Psoas muscle (tissue), 8 donors: ENCODE measurements around the gene JMY. TPM values are rescaled to one million over a fixed set of nuclear protein-coding genes. Genes with fewer than 3 reads are reported as not detected.

Experiments used
- ATAC-seq, 4 donors: fragments of 200-7000 bp; cut with Tn5 transposase; one replicate each; pipeline ENCODE4 v1.9.1; 2020; ENCODE audit warnings: moderate library complexity in 3 of 4, mild to moderate bottlenecking in 2 of 4
- DNase-seq, 2 donors: peaks; one replicate each; pipeline ENCODE4 v3.0.0-alpha.2; 2020
- H3K27ac ChIP-seq: fragments of 200-600 bp; one replicate; pipeline ENCODE4 v1.8.0; 2022
- H3K27me3 ChIP-seq, 3 donors: fragments of 200-600 bp in 1 of 3; one replicate each; pipeline versions ENCODE4 v1.6.1 to v1.8.0; 2013 to 2022; ENCODE audit warnings: low read length in 2 of 3, mild to moderate bottlenecking in 2 of 3, moderate library complexity in 1 of 3; ENCODE audit not compliant: insufficient read depth in 3 of 3
- H3K36me3 ChIP-seq, 2 donors: fragments of 200-600 bp in 1 of 2; one replicate each; pipeline versions ENCODE4 v1.6.1 to v1.8.0; 2013 to 2022; ENCODE audit warnings: low read depth in 1 of 2, mild to moderate bottlenecking in 1 of 2, moderate library complexity in 1 of 2; ENCODE audit not compliant: insufficient read depth in 1 of 2
- H3K4me1 ChIP-seq: fragments of 200-600 bp; one replicate; pipeline ENCODE4 v1.8.0; 2022
- H3K4me3 ChIP-seq: fragments of 200-600 bp; one replicate; pipeline ENCODE4 v1.8.0; 2022; ENCODE audit warnings: mild to moderate bottlenecking
- H3K9me3 ChIP-seq: fragments of 200-600 bp; one replicate; pipeline ENCODE4 v1.8.0; 2022
- WGBS, 3 donors: extraction: QIAGEN DNeasy Blood & Tissue Kit; methylation state at CpG; one replicate each; pipeline versions ENCODE4 v1.1.6 to v1.1.7; 2013; 5-methylcytosine and 5-hydroxymethylcytosine counted together
- intact Hi-C, 2 donors: fragments of 100-400 bp; cut with DNase I; formaldehyde crosslinking; loops; one replicate each; pipeline versions ENCODE4 v1.11.0 to v1.14.2; 2022
- polyA plus RNA-seq, 3 donors: library from polyadenylated mRNA; stranded (reverse); fragments of 200-250 nt; gene quantifications; one replicate each; pipeline ENCODE4 v1.2.3, GENCODE V29; 2013
- total RNA-seq, 4 donors: library from RNA; stranded (reverse); fragmentation: NEBNext Ultra II Directional in 2 of 4; extraction: Animal tissue kit (Norgen Biotek cat#: 25700) in 2 of 4; gene quantifications; one replicate each; pipeline versions ENCODE4 v1.2.1 to v1.2.4, GENCODE V29; 2021 to 2023
- TF ChIP-seq, protein P1 (sequence below): fragments of 200-600 bp; IDR thresholded peaks from one replicate; pipeline ENCODE4 v1.8.0; 2022; ENCODE audit warnings: antibody characterized with exemption
- donor health status: healthy with polysubstance abuse.
- donor health status: DM: no; HTN: no; CAD: no; lungs with moderate emphysema.
- donor health status: Bipolar disorder and iron deficiency.
- donor health status: healthy.
- donor health status: DM: yes; HTN: yes; CAD: no.
- donor health status: DM: no; HTN: no; CAD: no.
- donor health status: DM: no; HTN: no; CAD: no.
- donor health status: DM: yes; HTN: yes; CAD: no.

The JMY gene
- total and polyA plus RNA-seq, 7 donors, result 1.3 to 17.0 (median 11.7) TPM

DNA sequence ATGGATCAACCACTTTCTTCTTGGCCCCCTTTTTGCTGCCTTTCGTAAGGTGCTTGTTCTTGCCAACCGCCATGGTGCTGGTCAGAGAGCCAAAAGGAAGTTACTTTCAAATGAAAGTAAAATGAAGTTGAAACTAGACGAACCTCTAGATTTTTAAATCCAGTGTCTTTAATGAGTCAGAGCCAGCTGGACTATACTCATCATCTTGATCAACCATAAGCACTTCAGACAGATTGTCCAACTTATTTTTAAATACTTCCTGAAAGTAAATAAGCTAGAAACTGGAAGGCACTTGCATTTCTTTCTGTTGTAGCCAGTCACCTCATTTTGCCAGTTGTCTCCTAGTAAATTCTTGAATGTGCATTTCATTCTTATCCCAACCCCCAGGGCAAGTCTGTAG lies 48.9 kb downstream of the JMY start:
- intact Hi-C loops, result no loop called here
- 82 to 90% (median 89%) methylated on average over 3 of the region's 3 CpGs for WGBS, 3 donors

DNA sequence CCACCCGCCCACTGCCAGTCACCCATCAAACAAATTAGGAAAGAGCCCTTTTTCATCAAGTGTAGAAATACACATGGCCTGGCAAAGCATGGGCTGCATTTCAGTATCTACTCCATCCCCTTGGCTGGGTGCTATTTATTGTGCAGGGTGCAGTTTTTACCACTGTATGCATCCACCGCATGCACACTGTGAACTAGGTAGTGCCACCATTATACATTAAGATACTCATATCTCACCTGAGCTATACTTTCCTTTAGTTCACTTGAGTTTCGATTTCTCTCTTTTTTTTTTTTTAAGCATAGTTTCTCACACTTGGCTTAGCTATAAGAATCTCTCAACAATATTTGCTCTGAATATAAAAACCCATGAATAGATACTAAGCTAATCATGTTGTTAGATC lies 49.4 kb downstream of the JMY start:
- no peaks in the 10 kb centered on the region for H3K9me3 ChIP-seq
- DNase-seq (no peak), ATAC-seq (no peak)
- 95 to 100% (median 98%) methylated on average over 3 of the region's 3 CpGs for WGBS, 3 donors
- no peak overlapping the region for H3K4me3 ChIP-seq
- H3K27ac ChIP-seq, result no peak overlapping the region
- no peaks in the 10 kb centered on the region for H3K4me1 ChIP-seq
- no peaks in the 10 kb centered on the region for H3K27me3 ChIP-seq
- H3K36me3 ChIP-seq, result peaks cover 0 to 18% of the 10 kb centered on the region in 2 donors
- TF ChIP-seq, protein P1, sequence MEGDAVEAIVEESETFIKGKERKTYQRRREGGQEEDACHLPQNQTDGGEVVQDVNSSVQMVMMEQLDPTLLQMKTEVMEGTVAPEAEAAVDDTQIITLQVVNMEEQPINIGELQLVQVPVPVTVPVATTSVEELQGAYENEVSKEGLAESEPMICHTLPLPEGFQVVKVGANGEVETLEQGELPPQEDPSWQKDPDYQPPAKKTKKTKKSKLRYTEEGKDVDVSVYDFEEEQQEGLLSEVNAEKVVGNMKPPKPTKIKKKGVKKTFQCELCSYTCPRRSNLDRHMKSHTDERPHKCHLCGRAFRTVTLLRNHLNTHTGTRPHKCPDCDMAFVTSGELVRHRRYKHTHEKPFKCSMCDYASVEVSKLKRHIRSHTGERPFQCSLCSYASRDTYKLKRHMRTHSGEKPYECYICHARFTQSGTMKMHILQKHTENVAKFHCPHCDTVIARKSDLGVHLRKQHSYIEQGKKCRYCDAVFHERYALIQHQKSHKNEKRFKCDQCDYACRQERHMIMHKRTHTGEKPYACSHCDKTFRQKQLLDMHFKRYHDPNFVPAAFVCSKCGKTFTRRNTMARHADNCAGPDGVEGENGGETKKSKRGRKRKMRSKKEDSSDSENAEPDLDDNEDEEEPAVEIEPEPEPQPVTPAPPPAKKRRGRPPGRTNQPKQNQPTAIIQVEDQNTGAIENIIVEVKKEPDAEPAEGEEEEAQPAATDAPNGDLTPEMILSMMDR, result no peak
- intact Hi-C loops, result no loop called here

More for the DNA sequence above, 48.9 kb downstream of the JMY start:
- Histone ChIP-seq H3K4me3 (no peak overlapping the region), H3K4me1 (no peaks in the 10 kb centered on the region), H3K27ac (no peak overlapping the region), H3K27me3 (no peaks in the 10 kb centered on the region), H3K9me3 (no peaks in the 10 kb centered on the region), H3K36me3 (peaks cover 0 to 18% of the 10 kb centered on the region in 2 donors)
- DNase-seq, result no peak
- ATAC-seq, result no peak
- TF ChIP-seq, protein P1, result no peak

DNA sequence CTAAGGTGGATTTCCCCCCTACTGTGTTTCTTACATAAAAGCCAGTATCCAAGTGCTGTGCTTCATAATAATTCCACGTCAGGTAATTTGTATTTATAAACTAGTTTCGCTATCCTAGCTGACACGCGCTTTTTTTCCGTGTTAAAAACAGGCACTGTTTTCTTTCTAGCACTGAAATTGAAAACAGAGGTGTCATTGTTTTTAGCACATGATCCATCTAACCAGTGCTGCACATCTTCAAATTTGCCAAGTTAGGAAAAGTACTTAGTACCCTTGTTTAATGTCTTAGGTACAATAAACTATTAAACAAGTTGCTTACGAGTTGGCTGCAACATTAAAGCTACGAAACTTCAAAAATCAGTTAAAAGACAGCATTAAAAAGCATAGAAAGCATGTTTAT lies 49.9 kb downstream of the JMY start:
- Histone ChIP-seq H3K9me3 (no peaks in the 10 kb centered on the region), H3K27ac (no peak overlapping the region), H3K4me3 (no peak overlapping the region), H3K36me3 (peaks cover 0 to 23% of the 10 kb centered on the region in 2 donors), H3K4me1 (no peaks in the 10 kb centered on the region), H3K27me3 (no peaks in the 10 kb centered on the region)
- WGBS, 3 donors, result 91 to 95% (median 92%) methylated on average over 7 of the region's 7 CpGs
- TF ChIP-seq, protein P1, result no peak
- ATAC-seq (no peak), DNase-seq (no peak)
- intact Hi-C loops, result no loop called here

DNA sequence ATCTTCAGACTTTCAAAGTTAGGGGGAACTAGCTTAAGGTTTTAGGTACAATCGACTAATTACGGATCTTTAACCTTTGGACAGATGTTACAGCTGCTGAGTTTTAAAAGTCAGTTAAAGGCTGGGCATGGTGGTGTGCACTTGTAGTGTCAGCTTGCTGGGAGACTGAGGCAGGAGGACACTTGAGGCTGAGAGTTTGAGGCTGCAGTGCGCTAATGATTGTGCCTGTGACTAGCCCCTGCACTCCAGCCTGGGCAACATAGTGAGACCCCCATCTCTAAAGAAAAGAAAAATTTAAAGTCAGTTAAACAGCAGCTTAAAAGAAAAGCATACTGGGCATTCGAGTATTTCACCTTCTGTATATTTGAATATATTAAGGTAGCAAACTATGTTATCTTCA lies 51.4 kb downstream of the JMY start:
- TF ChIP-seq, protein P1, result no peak
- peaks cover 0 to 37% of the 10 kb centered on the region in 2 donors for H3K36me3 ChIP-seq
- 96 to 99% (median 98%) methylated on average over 4 of the region's 4 CpGs for WGBS, 3 donors
- no peak overlapping the region for H3K27ac ChIP-seq
- intact Hi-C loops, result no loop called here
- H3K9me3 ChIP-seq, result no peaks in the 10 kb centered on the region
- DNase-seq (no peak), ATAC-seq (no peak)
- H3K27me3 ChIP-seq, result no peaks in the 10 kb centered on the region
- no peaks in the 10 kb centered on the region for H3K4me1 ChIP-seq
- no peak overlapping the region for H3K4me3 ChIP-seq

DNA sequence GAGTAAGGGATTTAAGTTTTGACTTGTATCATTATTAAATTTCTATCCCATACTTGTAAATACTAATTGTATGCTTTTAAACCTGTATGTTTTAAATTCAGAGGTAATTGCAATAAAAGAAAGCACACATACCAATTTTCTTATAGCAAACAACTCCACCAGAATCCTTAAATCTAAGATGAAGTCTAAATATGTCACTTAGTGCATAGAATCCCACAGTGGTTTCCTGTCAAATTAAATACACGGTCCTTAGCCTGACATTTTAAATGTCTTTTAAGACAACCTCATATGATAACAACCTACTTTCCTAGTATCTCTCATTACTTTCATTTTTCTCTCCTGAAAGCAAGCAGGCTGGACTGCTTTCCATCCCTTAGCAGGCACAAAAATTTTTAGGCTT lies 52.0 kb downstream of the JMY start:
- H3K27ac ChIP-seq, result no peak overlapping the region
- no peak overlapping the region for H3K4me3 ChIP-seq
- no peaks in the 10 kb centered on the region for H3K27me3 ChIP-seq
- TF ChIP-seq, protein P1, result no peak
- H3K9me3 ChIP-seq, result no peaks in the 10 kb centered on the region
- DNase-seq (no peak), ATAC-seq (no peak)
- intact Hi-C loops, result no loop called here
- WGBS, 3 donors, result 72 to 77% (median 72%) methylated on average over 1 of the region's 1 CpG
- no peaks in the 10 kb centered on the region for H3K4me1 ChIP-seq
- H3K36me3 ChIP-seq, result peaks cover 3 to 40% of the 10 kb centered on the region in 2 donors
